Skin of body (tissue), 2 donors: ENCODE results near the gene CRIP1. TPM values are rescaled to one million over a fixed set of nuclear protein-coding genes. Genes with fewer than 3 reads are reported as not detected.

Source experiments
- DNase-seq: peaks from one replicate; lab custom pipeline; 2025; lab: John Stamatoyannopoulos, UW
- total RNA-seq: library from RNA; depleted of rRNA; stranded (reverse); fragments of >200 nt; gene quantifications from one replicate; pipeline ENCODE4 v1.2.3, GENCODE V29; 2014

The CRIP1 gene
- total RNA-seq, 1 donor from 2014 or later = 10.5 TPM

DNA sequence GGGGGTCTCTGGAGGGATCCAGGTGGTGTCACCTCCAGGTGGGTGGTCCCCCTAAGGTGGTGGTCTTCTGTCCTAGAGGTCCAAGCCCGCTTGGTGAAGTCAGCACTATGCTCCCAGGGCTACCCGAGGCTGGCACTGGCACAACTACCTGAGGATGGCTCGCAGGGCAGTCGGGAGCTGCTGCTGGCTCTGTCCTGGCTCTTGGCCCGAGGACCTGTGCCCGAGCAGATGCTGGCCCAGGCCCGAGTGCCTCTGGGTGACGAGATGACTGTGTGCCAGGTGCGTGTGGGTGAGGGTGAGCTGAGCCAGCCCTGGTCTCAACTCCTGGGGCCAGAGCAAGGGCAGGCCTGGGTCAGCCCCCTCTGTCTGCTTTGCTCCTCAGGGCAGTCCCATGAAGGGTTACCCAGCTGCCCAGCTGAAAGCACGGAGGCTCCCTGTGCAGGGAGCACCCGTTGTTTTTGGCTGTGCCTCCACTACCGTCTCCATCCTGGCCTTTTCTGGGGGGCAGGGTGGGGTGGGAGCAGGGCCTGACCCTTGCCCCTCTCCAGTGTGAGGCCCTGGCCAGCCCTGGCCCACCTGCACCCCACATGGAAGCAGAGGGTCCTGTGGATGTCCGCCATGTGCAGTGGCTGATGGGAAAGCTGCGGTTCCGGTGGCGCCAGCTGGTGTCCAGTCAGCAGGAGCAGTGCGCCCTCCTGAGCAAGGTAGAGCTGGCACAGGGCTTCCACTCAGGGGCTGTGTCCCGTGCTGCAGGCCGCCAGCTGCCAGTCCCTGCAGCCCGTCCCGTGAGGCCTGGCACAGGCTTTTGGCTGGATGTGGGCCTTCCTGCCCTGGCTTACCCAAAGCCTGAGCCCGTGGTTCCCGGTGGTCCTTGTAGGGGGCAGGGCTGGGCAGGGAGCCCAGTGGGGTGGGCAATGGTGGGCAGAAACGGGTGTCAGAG lies 5.6 kb downstream of the CRIP1 start:
- no peak for DNase-seq

DNA sequence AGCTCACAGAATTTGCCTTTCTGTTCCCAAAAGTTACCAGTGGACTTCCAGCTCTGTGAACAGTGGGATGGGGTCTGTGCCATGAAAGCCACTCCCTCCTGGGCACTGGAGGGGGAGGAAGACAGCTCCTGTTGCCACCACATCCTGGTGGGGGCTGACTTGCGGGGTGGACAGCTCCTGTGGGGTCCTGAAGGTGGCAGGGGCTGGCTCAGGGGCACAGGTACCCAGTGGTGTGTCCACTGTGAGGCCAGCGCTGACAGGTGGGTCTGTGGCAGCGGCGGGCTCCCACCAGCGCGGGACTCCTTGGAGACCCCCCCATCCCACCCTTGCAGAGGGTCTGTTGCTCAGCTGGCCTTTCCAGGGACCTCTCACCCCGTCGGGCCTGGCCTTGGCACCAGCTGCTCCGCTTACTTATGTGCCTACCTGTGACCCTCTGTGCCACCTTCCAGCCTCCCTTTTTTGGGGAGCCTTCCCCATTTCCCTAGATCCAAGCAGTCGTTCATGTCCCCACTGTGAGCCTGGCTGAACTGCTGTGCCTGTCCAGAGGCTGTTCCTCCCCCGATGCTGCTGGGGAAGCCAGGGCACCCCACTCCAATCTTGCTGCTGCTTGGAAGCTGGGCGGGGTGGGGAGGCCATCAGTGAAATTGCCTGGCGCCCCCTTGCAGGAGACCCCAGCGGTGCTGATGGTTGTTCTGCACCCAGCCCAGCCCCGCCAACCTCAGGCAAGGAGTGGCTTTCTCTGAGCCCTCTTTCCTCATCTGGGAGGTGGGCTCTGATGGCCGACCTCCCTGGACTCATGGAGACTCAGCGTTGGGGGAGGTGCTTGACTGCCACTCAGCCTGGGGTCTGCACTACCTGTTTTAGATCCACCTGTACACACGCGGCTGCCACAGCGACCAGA lies 6.5 kb downstream of the CRIP1 start:
- DNase-seq = no peak

DNA sequence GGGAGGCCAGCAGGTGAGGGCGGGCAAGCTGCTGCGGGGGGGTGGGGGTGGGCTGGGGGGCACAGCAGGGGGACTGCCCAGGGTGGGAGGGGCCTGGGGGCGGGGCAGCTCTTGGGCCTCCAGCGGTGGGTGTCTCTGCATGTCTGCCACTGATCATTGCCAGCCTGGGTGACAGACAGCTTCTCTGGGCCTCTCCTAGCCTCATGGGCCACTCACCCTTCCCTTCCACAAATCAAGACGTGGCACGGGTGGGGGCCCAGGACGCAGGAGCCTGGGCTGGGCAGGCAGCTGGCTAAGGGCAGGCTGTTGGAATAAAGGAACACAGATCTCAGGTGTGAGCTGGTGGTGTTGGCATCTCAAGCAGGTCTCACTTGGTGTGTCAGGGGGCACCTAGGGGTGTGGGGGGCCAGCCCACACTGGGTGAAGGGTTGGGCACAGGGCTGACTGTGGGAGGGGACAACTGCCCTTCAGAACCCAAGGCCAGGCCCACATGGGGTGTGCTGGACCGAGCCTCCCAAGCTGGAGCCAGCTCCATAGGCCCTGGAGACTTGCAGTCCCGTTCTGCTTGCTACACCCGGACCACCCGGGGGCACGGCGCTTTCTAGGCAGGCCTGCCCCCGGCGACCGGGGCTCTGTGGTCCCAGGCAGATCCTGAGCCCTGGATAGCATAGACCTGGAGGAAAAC lies 7.4 kb downstream of the CRIP1 start:
- DNase-seq = no peak

DNA sequence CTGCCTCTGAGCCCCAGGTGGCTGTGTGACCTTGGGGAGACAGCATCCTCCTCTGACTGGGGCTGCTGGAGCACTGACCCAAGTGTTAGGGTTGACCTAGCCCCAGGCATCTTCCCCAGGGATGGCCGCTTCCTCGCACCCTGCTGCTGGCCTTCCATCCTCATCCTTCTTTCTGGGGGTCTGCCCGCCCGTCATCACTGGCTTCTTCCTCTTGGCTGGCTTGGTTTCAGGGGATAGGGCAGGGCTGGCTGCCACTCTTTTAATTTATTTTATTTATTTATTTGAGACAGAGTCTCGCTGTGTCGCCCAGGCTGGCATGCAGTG lies 7.9 kb downstream of the CRIP1 start:
- no peak for DNase-seq

DNA sequence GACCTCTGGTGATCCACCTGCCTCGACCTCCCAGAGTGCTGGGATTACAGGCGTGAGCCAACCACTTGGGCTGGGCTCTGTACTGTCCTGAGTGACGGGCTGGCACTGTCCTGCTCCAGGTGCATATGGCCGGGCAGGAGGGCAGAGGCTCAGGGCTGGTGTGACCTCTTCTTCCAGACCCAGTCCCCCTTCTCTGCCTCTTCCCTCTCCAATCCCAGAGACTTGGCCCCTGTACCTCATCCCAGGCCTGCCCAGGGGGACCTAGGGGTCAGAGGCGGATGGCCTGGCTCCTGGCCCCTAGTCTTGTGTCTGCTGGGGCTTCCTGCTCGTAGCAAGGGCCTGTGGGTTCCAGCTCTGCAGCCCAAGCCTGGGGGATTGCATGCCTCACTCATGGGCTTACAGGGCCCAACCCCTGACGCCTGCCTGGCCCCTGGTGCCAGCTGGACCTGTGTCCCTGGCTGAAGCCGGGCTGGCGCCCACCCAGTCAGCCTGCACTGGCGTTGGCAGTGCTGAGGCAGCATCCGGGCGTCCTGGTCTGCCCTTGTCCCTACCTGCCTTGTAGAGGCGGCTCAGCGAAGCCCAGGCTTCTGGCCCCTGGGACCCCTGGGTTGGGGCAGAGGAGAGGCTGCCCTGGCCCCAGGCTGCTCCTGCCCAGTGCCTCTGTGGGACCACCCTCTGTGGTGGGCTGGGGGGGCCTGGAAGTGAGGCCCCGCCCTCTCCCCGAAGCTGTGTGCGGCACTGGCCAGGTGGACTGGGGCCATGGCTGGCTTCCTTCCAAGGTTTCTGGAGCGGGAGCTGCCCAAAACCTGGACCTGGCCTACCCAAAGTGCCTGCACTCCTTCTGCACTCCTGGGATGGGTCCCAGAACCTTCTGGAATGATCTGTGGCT lies 8.7 kb downstream of the CRIP1 start:
- DNase-seq = no peak

DNA sequence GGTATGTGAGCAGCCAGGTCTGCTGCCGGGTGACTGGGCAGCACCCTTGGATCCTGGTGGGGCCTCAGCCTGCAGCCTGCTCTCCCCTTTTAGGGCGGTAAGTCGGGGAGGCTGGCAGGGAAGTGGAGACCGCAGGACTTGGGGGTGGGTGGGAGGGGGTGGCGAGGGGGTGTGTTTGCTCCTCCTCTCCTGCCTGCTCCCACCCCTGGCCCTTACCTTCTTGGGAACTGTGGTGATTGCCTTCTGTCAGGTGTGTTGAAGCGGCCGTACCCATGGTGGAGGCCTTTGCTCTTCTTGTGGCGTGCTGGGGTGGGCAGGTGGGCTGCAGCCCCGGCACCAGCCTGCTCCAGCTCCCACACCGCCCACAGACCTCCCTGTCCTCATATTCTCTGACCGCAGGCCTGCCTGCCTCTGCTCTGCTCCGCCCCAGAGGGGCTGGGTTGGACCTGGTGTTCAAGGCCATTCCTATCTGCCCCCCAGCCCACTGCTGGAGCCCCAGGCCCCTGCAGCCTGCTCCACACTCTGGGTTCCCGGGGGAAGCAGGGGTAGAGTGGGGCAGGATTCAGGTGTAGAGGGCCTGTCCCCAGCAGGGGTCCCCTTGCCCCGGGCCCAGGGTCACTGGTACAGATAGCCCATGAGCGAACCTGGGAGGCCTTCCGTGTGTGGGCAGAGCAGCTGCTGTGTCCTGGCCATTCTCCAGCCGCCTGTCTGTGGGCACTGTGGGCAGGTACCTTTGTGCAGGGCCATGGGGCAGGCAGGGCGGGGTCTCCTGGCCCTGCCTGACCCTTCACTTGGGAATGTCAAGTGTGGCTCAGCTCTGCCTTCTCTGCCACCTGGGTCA lies 9.5 kb downstream of the CRIP1 start:
- DNase-seq = no peak

DNA sequence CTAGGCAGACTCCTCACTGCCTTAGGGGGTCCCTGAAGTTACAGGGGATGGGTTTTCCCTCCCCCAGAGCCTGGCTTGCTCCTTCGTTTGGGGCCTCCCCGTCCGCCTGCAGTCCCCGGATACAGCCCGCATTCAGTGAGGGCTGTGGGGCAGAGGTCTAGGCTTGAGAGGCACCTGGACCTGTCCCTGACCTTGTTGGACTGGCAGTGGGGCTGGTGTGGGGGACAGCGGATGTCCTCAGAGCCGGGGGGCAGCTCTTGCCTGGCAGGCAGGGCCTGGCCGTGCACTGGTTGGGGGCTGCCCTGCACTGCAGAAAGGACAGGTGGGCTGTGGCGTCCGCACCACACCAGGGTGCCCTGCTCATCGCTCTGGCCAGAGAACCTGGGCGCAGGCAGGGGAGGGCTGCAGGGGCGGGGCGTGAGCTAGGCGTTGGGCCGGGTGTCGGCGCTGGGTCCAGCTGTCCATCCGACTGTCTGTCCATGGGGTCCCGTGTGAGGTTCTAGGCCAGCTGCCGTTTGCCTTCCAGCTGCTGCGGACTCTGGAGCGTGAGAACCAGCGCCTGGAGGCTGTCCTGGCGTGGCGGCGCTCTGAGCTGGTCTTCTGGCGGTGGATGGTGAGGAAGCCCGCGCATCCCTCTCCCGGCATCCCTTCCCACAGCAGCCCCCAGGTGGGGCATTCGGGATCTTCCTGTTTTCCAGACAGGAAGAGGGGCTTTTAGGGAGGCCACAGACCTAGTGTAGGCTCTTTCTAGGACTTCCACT lies 10.3 kb downstream of the CRIP1 start:
- no peak for DNase-seq

DNA sequence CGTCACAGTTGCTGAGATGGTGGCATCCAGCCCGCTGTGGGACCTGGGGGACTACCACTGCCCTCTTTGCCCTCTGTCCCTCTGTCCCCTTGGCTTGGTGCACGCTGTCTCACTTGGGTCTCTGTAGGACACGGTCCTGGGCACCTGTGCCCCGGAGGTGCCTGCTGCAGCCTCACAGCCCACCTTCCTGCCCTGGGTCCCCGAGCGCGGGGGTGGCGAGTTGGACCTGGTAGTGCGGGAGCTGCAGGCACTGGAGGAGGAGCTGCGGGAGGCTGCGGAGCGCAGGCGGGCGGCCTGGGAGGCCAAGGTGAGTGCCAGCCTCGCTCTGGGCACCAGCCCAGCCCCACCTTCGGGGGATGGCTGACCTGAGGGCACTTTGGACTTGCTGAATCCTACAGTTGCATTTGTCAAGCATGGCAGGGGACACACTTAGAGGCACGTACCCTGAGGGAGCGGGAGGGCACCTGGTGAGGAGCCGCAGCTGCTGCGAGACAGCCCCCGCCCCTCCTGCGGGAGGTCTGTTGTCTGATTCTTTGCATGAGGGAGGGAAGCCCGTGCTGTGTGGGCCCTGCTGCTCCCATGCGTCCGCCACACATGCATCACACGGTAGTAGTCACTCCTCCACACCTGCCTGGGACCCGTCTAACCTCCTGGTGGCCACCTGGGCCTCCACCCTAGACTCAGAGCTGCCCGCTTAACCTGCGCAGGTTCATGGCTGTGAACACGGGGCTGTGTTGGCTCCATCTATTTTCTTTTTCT lies 11.2 kb downstream of the CRIP1 start:
- no peak for DNase-seq

DNA sequence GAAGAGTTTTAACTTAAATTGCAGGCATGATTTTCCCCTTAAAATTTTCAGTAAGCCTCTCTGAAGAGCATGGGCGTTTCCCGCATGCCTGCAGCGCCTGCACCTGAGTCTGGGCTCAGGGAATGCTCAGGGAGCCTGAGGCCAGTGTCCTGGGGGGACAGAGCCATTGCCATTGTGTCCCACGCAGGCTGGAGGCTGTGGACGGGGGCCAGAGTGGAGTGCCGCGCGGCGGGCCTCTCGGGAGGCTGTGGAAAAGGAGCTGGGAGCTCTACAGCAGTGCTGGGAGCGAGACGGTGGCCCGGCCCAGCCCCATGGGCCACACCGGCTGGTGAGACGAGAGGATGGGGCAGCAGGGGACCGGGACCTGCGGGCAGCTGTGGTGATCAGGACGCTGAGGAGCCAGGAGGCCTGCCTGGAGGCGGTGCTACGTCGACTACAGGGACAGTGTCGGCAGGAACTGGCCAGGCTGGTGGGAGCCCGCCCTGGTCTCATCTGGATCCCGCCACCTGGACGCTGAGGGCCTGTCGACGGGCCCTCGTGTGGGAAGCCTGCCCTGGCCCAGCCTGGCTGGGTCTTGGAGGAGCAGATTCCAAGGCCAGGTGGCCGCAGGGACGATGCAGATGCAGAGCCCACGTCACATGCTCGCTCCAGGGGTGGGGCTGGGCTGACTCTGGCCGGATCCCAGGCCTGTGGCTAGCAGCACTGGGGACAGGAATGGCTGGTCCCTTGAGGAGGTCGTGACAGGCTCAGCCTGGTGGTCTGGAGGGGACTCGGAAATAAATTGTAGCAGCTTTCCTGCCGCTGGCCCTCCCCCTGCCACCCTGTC lies 12.0 kb downstream of the CRIP1 start:
- DNase-seq = no peak

DNA sequence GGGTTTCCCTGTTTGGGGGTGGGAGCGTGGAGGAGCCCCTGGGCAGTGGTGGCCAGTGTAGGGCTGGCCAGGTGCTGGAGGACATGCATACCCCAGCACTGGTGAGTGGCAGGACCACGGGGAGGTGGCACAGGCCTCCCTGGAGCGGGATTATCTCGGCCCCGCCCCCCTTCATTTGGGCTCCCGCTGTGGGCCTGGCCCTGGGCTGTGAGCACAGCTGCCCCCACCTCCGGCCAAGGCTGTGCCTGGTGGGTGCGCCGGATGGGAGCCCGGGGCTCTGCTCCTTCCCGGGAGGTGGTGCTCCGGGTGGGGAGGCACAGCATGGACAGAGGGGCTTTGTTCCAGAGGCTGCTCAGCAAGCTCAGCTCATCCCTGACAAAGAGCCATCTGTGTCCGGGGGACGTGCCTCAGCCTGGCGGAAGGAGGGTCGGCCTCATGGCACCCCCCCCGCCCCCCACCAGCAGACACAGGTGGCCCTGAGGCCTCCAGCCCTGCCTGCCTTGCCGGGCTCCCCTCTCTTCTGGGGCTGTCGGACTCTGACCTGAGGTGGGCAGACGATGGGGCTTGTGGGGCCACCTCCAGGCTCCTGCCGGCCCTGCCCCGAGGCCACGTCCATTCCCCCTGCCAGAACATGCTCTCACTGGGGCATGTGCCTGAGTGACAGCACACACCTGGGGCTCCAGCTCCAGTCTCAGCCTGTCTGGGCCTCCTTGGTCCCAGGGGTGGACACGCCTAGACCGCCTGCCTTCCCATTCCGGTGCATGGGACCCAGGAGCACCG lies 12.8 kb downstream of the CRIP1 start:
- DNase-seq = peak; percentile 23

DNA sequence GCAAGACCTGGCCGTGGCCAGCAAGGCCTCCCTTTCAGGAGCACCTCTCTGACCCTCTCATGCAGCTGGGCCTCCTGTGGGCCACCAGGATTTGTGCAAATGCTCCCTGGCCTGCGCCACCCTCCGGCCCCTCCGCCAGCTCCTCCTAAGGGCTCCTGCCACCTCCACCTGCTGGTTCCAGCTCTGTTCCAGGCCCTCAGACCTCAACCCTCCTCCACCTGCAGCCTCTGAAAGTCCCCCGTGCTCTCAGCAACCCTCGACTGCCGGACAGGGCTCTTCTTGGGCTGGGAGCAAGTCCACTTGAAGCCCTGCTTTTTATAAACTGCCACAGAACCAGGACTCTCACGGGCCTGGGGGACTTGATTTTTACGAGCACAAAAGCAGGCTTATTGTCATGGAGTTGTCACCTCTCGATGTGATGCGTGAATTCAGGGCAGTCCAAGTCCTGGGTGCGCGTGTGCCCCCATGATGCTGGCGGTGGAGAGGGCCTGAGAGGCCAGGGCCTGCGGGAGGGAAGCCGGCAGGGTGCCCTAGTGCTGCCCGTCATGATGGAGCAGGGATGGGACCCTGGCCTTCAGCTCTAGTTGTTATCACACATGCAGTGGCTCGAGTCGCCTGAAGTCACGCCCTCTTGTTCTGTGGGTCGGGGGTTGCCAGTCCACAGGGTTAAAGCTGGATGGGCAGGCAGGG lies 13.5 kb downstream of the CRIP1 start:
- DNase-seq = no peak

DNA sequence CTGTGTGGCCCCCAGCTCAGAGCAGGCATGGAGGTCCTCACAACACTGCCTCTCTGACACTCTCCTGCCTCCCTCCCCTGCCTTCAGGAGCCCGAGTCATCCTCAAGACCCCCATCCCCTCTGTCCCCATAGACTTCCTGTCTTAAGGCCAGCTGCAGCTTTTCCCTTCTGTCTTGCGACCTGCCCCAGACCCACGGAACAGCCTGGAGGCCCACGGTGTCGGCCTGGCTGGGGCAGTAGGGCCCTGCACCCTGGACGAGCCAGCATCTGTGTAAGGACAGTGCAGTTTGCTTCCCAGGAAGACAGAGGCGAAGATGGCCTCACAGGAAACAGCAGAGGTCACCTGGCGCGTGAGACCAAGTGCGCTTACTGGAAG lies 14.0 kb downstream of the CRIP1 start:
- DNase-seq = no peak

DNA sequence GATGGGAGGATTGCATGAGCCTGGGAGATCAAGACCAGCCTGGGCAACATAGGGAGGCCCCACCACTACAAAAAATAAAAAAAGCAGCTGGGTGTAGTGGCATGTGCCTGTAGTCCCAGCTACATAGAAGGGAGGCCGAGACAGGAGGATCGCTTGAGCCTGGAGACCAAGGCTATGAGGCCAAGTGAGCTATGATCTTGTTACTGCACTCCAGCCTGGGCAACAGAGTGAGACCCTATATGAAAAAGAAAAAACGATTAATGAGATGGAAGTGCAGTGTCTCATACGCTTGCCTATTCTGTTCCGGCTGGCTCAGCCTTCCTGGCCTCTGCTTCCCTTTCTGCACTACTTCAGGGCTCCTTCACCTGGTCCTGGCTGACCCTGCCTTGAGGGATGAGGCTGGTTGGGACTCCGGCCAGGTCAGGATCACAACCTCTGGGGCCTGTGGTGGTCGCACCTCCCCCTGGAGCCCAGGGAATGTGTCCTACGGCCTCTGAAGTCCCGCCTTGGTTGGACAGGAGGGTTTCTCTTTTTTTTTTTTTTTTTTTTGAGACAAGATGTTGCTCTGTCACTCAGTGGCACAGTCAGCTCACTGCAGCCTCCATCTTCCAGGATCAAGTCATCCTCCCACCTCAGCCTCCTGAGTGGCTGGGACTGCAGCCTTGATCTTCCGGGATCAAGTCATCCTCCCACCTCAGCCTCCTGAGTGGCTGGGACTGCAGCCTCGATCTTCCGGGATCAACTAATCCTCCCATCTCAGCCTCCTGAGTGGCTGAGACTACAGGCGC lies 15.0 kb downstream of the CRIP1 start:
- no peak for DNase-seq

DNA sequence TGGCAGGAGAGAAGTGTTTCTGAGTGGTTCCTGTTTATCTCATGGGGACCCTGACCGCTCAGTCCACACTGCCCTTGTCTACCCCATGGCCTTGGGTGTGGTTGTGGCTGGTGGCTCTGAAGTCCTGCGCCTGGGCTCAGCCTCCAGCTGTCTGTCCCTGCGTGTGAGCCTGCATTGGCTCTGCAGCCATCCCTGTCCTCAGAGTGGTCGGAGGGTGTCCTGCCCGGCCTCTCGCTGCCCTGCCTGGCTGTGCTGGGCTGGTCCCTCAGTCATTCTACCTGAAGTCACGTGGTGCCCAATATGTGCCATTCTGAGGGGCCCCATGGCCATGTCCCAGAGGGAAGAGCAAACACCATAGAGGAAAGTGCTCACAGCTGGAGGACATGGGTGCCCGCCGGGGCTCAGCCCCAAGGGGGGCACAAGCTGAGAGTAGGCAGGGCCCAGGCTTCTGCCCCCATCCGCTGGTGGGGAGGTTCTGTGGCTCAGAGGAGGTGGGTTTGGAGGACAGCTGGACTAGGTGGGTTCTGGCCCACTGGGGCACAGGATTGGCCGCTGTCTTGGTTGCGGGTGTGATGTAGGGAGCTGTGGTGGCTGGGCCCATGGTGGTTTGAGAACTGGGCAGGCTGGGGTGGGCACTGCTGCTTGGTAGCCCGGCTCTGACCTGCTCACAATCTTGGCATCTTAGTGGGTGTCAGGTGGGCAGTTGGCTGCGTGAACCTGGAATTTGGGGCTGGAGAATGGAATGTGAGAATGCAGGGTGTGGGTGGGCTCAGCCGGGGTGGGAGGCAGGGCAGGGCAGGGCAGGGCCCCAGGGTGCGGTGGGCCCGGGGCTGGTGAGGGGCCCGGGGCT lies 16.0 kb downstream of the CRIP1 start:
- no peak for DNase-seq

DNA sequence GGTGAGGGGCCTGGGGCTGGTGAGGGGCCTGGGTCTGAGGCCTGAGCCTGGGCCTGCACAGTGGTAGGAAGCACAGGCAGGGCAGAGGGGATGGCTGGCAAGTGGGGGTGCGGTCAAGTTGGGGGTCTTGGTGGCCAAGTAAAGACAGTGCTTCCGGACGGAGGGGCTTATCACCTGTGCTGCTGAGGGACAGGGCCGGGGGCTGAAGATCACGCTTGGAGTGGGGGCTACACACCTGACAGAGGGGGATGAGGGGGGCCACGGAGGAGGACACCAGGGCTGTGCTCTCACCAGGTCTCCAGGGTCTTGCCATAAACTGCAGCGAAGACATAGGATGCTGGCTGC lies 16.6 kb downstream of the CRIP1 start:
- no peak for DNase-seq
